GM23338 (cell line): ENCODE results near the gene GPR35. TPM values are rescaled to one million over a fixed set of nuclear protein-coding genes. Genes with fewer than 3 reads are reported as not detected.

Experiments used
- ATAC-seq: fragments of 200-7000 bp; cut with Tn5 transposase; 3 replicates; pipeline ENCODE4 v1.9.1; 2020
- DNase-seq: peaks from one replicate; pipeline ENCODE4 v3.0.0-alpha.2; 2015; ENCODE audit warnings: low spot score
- H2AFZ ChIP-seq: fragments of 200-600 bp; sonication (generic); 2 replicates; pipeline ENCODE4 v1.8.0; 2016; ENCODE audit warnings: antibody characterized with exemption, mild to moderate bottlenecking, moderate library complexity
- H3F3A ChIP-seq: fragments of 200-600 bp; sonication (generic); replicated peaks from 2 replicates; pipeline ENCODE4 v1.8.0; 2017; ENCODE audit warnings: antibody characterized with exemption, mixed run types, low read depth
- H3K27ac ChIP-seq: fragments of 200-600 bp; sonication (generic); 2 replicates; pipeline ENCODE4 v1.6.1; 2016; ENCODE audit warnings: low read depth
- H3K27me3 ChIP-seq: fragments of 200-600 bp; sonication (generic); 2 replicates; pipeline ENCODE4 v1.8.0; 2016; ENCODE audit warnings: mild to moderate bottlenecking, mixed run types, moderate library complexity; ENCODE audit not compliant: insufficient read depth
- H3K36me3 ChIP-seq: fragments of 200-600 bp; sonication (generic); 2 replicates; pipeline ENCODE4 v1.8.0; 2016; ENCODE audit warnings: mild to moderate bottlenecking; ENCODE audit not compliant: insufficient read depth
- H3K4me1 ChIP-seq: fragments of 200-600 bp; sonication (generic); 2 replicates; pipeline ENCODE4 v1.8.0; 2016; ENCODE audit warnings: mild to moderate bottlenecking, moderate library complexity; ENCODE audit not compliant: insufficient read depth
- H3K4me2 ChIP-seq: fragments of 200-600 bp; sonication (generic); 2 replicates; pipeline ENCODE4 v1.7.1; 2017; ENCODE audit warnings: mixed run types
- H3K4me3 ChIP-seq: fragments of 200-600 bp; sonication (generic); 2 replicates; pipeline ENCODE4 v1.6.1; 2016; ENCODE audit warnings: mixed run types
- H3K79me2 ChIP-seq: fragments of 200-600 bp; sonication (generic); replicated peaks from 2 replicates; pipeline ENCODE4 v1.8.0; 2017; ENCODE audit warnings: mild to moderate bottlenecking; ENCODE audit not compliant: insufficient read depth
- H3K9me2 ChIP-seq: fragments of 200-600 bp; sonication (generic); 2 replicates; pipeline ENCODE4 v1.8.0; 2017; ENCODE audit not compliant: insufficient read depth
- H4K20me1 ChIP-seq: fragments of 200-600 bp; sonication (generic); replicated peaks from 2 replicates; pipeline ENCODE4 v1.8.0; 2017; ENCODE audit warnings: mild to moderate bottlenecking; ENCODE audit not compliant: insufficient read depth
- H3K27ac Mint-ChIP-seq: 2 replicates; pipeline ENCODE4 v1.8.0; 2020; ENCODE audit warnings: inconsistent platforms, mild to moderate bottlenecking, moderate library complexity, mixed read lengths
- H3K27me3 Mint-ChIP-seq: 3 replicates; pipeline ENCODE4 v1.8.0; 2022; ENCODE audit warnings: low read depth, mild to moderate bottlenecking, moderate library complexity, mixed read lengths, inconsistent platforms; ENCODE audit not compliant: insufficient read depth, poor library complexity
- H3K36me3 Mint-ChIP-seq: 3 replicates; pipeline ENCODE4 v1.8.0; 2021; ENCODE audit warnings: low read depth, mild to moderate bottlenecking, inconsistent platforms, moderate library complexity, mixed read lengths
- H3K4me1 Mint-ChIP-seq: 3 replicates; pipeline ENCODE4 v1.8.0; 2020; ENCODE audit warnings: mild to moderate bottlenecking, inconsistent platforms, mixed read lengths
- H3K4me3 Mint-ChIP-seq: 3 replicates; pipeline ENCODE4 v1.8.0; 2021; ENCODE audit warnings: moderate library complexity, mild to moderate bottlenecking, inconsistent platforms, mixed read lengths
- H3K9me3 Mint-ChIP-seq: 3 replicates; pipeline ENCODE4 v1.8.0; 2020; ENCODE audit warnings: moderate library complexity, mild to moderate bottlenecking, inconsistent platforms, mixed read lengths
- CREB1 ChIP-seq: fragments of 250-450 bp; sonication (Bioruptor Pico); IDR thresholded peaks from 2 replicates; pipeline ENCODE4 v1.5.0; 2020; ENCODE audit warnings: low read depth, mild to moderate bottlenecking, moderate library complexity
- CTCF ChIP-seq, 2 experiments: fragments of 200-600 bp in 1 of 2; sonication (generic) in 1 of 2; conservative IDR thresholded peaks; 2 replicates each; pipeline versions ENCODE4 v1.5.1 to v1.6.1; 2016 to 2017; ENCODE audit warnings: antibody characterized with exemption in 2 of 2, low read depth in 2 of 2, mild to moderate bottlenecking in 2 of 2, moderate library complexity in 1 of 2
- EZH2 ChIP-seq: fragments of 200-600 bp; sonication (generic); IDR thresholded peaks from one replicate; pipeline ENCODE4 v1.8.0; 2017; ENCODE audit warnings: antibody characterized with exemption, mild to moderate bottlenecking, low read depth; ENCODE audit not compliant: unreplicated experiment
- EZH2phosphoT487 ChIP-seq: fragments of 200-600 bp; sonication (generic); IDR thresholded peaks from one replicate; pipeline ENCODE4 v1.8.1; 2018; ENCODE audit warnings: antibody characterized with exemption; ENCODE audit not compliant: unreplicated experiment
- JUNB ChIP-seq: IDR thresholded peaks from one replicate; pipeline ENCODE4 v1.6.1; 2016; ENCODE audit warnings: antibody characterized with exemption; ENCODE audit not compliant: unreplicated experiment
- POLR2AphosphoS5 ChIP-seq: IDR thresholded peaks from 2 replicates; pipeline ENCODE4 v1.6.1; 2016; ENCODE audit warnings: antibody characterized with exemption, low read depth
- STAT1 ChIP-seq: IDR thresholded peaks from one replicate; pipeline ENCODE4 v1.6.1; 2016; ENCODE audit warnings: antibody characterized with exemption; ENCODE audit not compliant: unreplicated experiment
- ZNF114 ChIP-seq: fragments of 250-450 bp; sonication (Bioruptor Pico); IDR thresholded peaks from 2 replicates; pipeline ENCODE4 v1.5.0; 2020; ENCODE audit warnings: mild to moderate bottlenecking, moderate library complexity
- ZNF331 ChIP-seq: fragments of 250-450 bp; sonication (Bioruptor Pico); IDR thresholded peaks from 2 replicates; pipeline ENCODE4 v1.5.0; 2020; ENCODE audit warnings: low read depth, mild to moderate bottlenecking, moderate library complexity
- ZNF462 ChIP-seq: fragments of 250-450 bp; sonication (Bioruptor Pico); IDR thresholded peaks from 2 replicates; pipeline ENCODE4 v1.5.0; 2020; ENCODE audit warnings: mild to moderate bottlenecking, moderate library complexity
- polyA plus RNA-seq: library from polyadenylated mRNA; unstranded; fragments of >200 nt; fragmentation: Nextera tagmentation; extraction: Ambion mirVana; gene quantifications from 2 replicates; pipeline ENCODE4 v1.2.1, GENCODE V29; 2016
- total RNA-seq: library from RNA; depleted of rRNA; stranded (reverse); fragments of >200 nt; shearing (Covaris generic); gene quantifications from 2 replicates; pipeline ENCODE4 v1.2.3, GENCODE V29; 2014

Gene GPR35
- total and polyA plus RNA-seq, 2 experiments from 2014 or later = not detected

GRCh38 chr2:240626531-240627300, 1.4 kb downstream of the GPR35 start:
- no peaks in the 10 kb centered on the region for H3K27me3 ChIP-seq
- no peaks in the 10 kb centered on the region for H3K9me2 ChIP-seq
- DNase-seq (no peak), ATAC-seq (no peak)
- no peaks in the 10 kb centered on the region for H3K36me3 Mint-ChIP-seq
- no peak overlapping the region for H3K27ac ChIP-seq
- H3K27ac Mint-ChIP-seq = no peak overlapping the region
- TF ChIP-seq JUNB (no peak), POLR2AphosphoS5 (no peak)
- peaks cover 10% of the 10 kb centered on the region; the same call in 2 of the 3 replicates for H3K4me1 Mint-ChIP-seq
- no peaks in the 10 kb centered on the region for H3F3A ChIP-seq
- H3K4me2 ChIP-seq = no peak overlapping the region
- peaks cover 9% of the 10 kb centered on the region for H3K27me3 Mint-ChIP-seq
- H3K9me3 Mint-ChIP-seq = peaks cover 2% of the 10 kb centered on the region; the same call in 2 of the 3 replicates
- H2AFZ ChIP-seq = no peak overlapping the region
- no peaks in the 10 kb centered on the region for H3K36me3 ChIP-seq
- H3K4me3 Mint-ChIP-seq = no peak overlapping the region
- H3K4me3 ChIP-seq = no peak overlapping the region
- H3K79me2 ChIP-seq = no peaks in the 10 kb centered on the region
- H3K4me1 ChIP-seq = no peaks in the 10 kb centered on the region
- no peaks in the 10 kb centered on the region for H4K20me1 ChIP-seq

GRCh38 chr2:240627736-240628506, 2.6 kb downstream of the GPR35 start:
- no peak overlapping the region for H3K4me3 ChIP-seq
- no peaks in the 10 kb centered on the region for H3F3A ChIP-seq
- H4K20me1 ChIP-seq = no peaks in the 10 kb centered on the region
- no peaks in the 10 kb centered on the region for H3K79me2 ChIP-seq
- no peak overlapping the region for H3K4me3 Mint-ChIP-seq
- no peak overlapping the region for H3K4me2 ChIP-seq
- no peak overlapping the region for H3K27ac Mint-ChIP-seq
- H3K36me3 Mint-ChIP-seq = peaks cover 2% of the 10 kb centered on the region; the same call in 1 of the 3 replicates
- H3K27ac ChIP-seq = no peak overlapping the region
- H3K27me3 ChIP-seq = no peaks in the 10 kb centered on the region
- DNase-seq (no peak), ATAC-seq (no peak)
- H2AFZ ChIP-seq = no peak overlapping the region
- H3K9me3 Mint-ChIP-seq = peaks cover 13% of the 10 kb centered on the region
- peaks cover 8% of the 10 kb centered on the region for H3K27me3 Mint-ChIP-seq
- H3K36me3 ChIP-seq = no peaks in the 10 kb centered on the region
- no peaks in the 10 kb centered on the region for H3K9me2 ChIP-seq
- H3K4me1 Mint-ChIP-seq = peaks cover 4% of the 10 kb centered on the region; the same call in 1 of the 3 replicates
- no peaks in the 10 kb centered on the region for H3K4me1 ChIP-seq
- TF ChIP-seq EZH2 = no peak
- no peak for TF ChIP-seq POLR2AphosphoS5
- no peak for TF ChIP-seq STAT1
- TF ChIP-seq EZH2phosphoT487 = no peak
- no peak for TF ChIP-seq ZNF331 (CRISPR knock-in tag)
- TF ChIP-seq ZNF462 = no peak
- no peak for TF ChIP-seq CREB1 (CRISPR knock-in tag)
- TF ChIP-seq ZNF114 (CRISPR knock-in tag) = no peak
- TF ChIP-seq CTCF (conservative IDR thresholded peaks at IDR 0.05; ENCODE audit: low read depth in 2 of 2) = no peak
